ENCODE measurements around the gene SOST.

DNA sequence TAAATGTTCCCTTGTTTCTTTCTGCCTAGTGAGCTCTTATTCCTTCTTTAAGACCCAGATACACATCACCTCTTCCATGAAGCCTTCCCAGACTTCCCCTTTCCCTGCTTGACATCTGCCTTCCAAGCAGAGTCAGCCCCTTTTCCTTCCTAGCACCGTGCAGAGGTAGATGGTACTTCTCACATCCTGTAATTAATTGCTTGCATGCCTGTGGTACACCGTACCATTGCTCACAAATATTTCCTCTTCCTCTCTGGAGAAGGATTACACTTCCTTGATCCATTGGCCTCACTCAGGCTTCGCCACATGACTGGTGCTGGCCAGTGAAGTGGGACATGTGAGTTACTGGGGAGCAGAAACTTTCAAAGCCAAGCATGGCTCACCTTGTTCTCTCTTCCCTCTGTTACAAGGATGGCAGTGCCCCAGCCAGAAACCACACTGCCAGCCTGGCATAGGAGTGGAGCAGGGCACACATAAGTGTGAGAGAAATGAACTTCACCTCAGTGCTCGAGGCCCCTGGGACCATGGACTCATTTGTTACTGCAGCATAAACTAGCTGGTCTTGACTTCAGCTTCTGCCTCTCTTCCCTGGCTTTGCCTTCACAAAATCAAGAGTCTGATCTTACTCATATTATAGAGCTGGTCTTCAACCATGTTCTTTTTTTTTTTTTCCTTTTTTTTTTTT lies 44.0 kb downstream of the SOST start:
- TF ChIP-seq, protein P1, sequence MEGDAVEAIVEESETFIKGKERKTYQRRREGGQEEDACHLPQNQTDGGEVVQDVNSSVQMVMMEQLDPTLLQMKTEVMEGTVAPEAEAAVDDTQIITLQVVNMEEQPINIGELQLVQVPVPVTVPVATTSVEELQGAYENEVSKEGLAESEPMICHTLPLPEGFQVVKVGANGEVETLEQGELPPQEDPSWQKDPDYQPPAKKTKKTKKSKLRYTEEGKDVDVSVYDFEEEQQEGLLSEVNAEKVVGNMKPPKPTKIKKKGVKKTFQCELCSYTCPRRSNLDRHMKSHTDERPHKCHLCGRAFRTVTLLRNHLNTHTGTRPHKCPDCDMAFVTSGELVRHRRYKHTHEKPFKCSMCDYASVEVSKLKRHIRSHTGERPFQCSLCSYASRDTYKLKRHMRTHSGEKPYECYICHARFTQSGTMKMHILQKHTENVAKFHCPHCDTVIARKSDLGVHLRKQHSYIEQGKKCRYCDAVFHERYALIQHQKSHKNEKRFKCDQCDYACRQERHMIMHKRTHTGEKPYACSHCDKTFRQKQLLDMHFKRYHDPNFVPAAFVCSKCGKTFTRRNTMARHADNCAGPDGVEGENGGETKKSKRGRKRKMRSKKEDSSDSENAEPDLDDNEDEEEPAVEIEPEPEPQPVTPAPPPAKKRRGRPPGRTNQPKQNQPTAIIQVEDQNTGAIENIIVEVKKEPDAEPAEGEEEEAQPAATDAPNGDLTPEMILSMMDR (IDR thresholded peaks at IDR 0.05; ENCODE audit: insufficient read depth, low read length, poor library complexity, severe bottlenecking): no peak
- no peak for TF ChIP-seq EZH2phosphoT487 (conservative IDR thresholded peaks at IDR 0.05; ENCODE audit: low read length)
